ENCODE data around the gene METTL21A. TPM values are rescaled to one million over a fixed set of nuclear protein-coding genes. Genes with fewer than 3 reads are reported as not detected.

METTL21A gene
- total and polyA plus RNA-seq, 2 of the 13 experiments (the other 11 are each of a cell fraction or from before 2014, with no cell fraction given): 42.4 to 61.2 TPM

DNA sequence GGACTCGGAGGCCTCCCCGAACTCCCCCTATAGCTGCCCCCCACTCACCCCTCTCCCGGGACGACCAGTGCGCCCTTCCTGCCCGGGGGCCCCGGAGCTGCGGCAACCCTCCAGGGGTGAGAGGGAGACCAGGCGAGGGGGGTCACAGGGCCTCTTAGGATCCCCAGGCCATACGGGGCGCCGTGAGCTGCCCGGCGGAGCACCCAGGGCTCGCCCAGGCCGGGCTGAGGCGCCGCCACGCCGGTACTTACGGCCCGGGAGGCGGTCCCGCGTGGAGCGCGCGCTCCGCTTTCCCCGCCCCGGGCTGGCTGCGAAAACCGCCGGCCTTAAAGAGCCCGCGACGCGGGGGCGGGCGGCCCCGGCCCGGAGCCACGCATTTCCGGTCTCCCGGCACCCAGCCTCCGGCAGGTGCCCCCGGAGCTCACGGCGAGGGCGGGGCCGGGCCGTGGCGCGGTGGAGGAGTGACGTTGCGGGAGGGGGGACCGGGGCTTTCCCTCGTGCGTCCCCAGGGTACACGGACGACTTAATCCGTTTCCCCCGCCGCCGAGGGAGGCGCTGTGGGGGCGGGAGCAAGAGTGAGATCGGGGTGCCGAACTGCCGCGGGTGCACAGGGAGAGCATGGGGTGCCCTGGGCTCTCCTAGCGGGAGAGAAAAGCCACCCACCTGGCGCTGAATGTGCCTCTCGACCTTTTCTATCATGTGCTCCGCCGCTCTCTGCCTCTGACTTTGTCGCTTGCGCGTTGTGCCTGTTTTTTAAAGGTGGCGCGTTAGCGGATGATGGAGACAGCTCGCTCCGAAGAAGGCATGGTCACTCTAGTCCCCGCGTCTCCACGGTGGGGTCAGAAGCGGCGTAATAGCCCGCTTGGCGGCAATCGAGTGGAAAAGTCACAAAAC is at the start of gene METTL21A (continued):
- TF ChIP-seq, protein P1, sequence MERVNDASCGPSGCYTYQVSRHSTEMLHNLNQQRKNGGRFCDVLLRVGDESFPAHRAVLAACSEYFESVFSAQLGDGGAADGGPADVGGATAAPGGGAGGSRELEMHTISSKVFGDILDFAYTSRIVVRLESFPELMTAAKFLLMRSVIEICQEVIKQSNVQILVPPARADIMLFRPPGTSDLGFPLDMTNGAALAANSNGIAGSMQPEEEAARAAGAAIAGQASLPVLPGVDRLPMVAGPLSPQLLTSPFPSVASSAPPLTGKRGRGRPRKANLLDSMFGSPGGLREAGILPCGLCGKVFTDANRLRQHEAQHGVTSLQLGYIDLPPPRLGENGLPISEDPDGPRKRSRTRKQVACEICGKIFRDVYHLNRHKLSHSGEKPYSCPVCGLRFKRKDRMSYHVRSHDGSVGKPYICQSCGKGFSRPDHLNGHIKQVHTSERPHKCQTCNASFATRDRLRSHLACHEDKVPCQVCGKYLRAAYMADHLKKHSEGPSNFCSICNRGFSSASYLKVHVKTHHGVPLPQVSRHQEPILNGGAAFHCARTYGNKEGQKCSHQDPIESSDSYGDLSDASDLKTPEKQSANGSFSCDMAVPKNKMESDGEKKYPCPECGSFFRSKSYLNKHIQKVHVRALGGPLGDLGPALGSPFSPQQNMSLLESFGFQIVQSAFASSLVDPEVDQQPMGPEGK (CRISPR knock-in tag; IDR thresholded peaks at IDR 0.05): peak; percentile 99
- TF ChIP-seq ZFP62 (CRISPR knock-in tag; IDR thresholded peaks at IDR 0.05): 0 out of 2 replicates have a peak, but pooled peaks have one; percentile 19
- peak; percentile 2; the same call in 1 of the 2 replicates for TF ChIP-seq EED (CRISPR knock-in tag; IDR thresholded peaks at IDR 0.05)
- TF ChIP-seq, protein P2, sequence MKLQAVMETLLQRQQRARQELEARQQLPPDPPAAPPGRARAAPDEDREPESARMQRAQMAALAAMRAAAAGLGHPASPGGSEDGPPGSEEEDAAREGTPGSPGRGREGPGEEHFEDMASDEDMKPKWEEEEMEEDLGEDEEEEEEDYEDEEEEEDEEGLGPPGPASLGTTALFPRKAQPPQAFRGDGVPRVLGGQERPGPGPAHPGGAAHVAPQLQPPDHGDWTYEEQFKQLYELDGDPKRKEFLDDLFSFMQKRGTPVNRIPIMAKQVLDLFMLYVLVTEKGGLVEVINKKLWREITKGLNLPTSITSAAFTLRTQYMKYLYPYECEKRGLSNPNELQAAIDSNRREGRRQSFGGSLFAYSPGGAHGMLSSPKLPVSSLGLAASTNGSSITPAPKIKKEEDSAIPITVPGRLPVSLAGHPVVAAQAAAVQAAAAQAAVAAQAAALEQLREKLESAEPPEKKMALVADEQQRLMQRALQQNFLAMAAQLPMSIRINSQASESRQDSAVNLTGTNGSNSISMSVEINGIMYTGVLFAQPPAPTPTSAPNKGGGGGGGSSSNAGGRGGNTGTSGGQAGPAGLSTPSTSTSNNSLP (IDR thresholded peaks at IDR 0.05; ENCODE audit: low read depth, low read length): peak; percentile 81; the same call in 1 of the 2 replicates
- peak; percentile 87; the same call in 1 of the 2 replicates for TF ChIP-seq ZNF329 (CRISPR knock-in tag; IDR thresholded peaks at IDR 0.05; ENCODE audit: low read depth)
- 0 out of 2 replicates have a peak, but pooled peaks have one; percentile 17 for TF ChIP-seq KLF9 (CRISPR knock-in tag; IDR thresholded peaks at IDR 0.05; ENCODE audit: low read depth)
- no peak for TF ChIP-seq FOXK2 (IDR thresholded peaks at IDR 0.05)
- TF ChIP-seq ZNF496 (CRISPR knock-in tag; IDR thresholded peaks at IDR 0.05; ENCODE audit: insufficient replicate concordance): no peak
- TF ChIP-seq, protein P3, sequence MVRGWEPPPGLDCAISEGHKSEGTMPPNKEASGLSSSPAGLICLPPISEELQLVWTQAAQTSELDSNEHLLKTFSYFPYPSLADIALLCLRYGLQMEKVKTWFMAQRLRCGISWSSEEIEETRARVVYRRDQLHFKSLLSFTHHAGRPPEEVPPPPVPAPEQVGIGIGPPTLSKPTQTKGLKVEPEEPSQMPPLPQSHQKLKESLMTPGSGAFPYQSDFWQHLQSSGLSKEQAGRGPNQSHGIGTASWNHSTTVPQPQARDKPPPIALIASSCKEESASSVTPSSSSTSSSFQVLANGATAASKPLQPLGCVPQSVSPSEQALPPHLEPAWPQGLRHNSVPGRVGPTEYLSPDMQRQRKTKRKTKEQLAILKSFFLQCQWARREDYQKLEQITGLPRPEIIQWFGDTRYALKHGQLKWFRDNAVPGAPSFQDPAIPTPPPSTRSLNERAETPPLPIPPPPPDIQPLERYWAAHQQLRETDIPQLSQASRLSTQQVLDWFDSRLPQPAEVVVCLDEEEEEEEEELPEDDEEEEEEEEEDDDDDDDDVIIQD (CRISPR knock-in tag; IDR thresholded peaks at IDR 0.05; ENCODE audit: low read depth): no peak
- TF ChIP-seq ZNF225 (CRISPR knock-in tag; IDR thresholded peaks at IDR 0.05): no peak
- 0 out of 2 replicates have a peak, but pooled peaks have one; percentile 83 for TF ChIP-seq TBP (CRISPR knock-in tag; IDR thresholded peaks at IDR 0.05)
- TF ChIP-seq, protein P4, sequence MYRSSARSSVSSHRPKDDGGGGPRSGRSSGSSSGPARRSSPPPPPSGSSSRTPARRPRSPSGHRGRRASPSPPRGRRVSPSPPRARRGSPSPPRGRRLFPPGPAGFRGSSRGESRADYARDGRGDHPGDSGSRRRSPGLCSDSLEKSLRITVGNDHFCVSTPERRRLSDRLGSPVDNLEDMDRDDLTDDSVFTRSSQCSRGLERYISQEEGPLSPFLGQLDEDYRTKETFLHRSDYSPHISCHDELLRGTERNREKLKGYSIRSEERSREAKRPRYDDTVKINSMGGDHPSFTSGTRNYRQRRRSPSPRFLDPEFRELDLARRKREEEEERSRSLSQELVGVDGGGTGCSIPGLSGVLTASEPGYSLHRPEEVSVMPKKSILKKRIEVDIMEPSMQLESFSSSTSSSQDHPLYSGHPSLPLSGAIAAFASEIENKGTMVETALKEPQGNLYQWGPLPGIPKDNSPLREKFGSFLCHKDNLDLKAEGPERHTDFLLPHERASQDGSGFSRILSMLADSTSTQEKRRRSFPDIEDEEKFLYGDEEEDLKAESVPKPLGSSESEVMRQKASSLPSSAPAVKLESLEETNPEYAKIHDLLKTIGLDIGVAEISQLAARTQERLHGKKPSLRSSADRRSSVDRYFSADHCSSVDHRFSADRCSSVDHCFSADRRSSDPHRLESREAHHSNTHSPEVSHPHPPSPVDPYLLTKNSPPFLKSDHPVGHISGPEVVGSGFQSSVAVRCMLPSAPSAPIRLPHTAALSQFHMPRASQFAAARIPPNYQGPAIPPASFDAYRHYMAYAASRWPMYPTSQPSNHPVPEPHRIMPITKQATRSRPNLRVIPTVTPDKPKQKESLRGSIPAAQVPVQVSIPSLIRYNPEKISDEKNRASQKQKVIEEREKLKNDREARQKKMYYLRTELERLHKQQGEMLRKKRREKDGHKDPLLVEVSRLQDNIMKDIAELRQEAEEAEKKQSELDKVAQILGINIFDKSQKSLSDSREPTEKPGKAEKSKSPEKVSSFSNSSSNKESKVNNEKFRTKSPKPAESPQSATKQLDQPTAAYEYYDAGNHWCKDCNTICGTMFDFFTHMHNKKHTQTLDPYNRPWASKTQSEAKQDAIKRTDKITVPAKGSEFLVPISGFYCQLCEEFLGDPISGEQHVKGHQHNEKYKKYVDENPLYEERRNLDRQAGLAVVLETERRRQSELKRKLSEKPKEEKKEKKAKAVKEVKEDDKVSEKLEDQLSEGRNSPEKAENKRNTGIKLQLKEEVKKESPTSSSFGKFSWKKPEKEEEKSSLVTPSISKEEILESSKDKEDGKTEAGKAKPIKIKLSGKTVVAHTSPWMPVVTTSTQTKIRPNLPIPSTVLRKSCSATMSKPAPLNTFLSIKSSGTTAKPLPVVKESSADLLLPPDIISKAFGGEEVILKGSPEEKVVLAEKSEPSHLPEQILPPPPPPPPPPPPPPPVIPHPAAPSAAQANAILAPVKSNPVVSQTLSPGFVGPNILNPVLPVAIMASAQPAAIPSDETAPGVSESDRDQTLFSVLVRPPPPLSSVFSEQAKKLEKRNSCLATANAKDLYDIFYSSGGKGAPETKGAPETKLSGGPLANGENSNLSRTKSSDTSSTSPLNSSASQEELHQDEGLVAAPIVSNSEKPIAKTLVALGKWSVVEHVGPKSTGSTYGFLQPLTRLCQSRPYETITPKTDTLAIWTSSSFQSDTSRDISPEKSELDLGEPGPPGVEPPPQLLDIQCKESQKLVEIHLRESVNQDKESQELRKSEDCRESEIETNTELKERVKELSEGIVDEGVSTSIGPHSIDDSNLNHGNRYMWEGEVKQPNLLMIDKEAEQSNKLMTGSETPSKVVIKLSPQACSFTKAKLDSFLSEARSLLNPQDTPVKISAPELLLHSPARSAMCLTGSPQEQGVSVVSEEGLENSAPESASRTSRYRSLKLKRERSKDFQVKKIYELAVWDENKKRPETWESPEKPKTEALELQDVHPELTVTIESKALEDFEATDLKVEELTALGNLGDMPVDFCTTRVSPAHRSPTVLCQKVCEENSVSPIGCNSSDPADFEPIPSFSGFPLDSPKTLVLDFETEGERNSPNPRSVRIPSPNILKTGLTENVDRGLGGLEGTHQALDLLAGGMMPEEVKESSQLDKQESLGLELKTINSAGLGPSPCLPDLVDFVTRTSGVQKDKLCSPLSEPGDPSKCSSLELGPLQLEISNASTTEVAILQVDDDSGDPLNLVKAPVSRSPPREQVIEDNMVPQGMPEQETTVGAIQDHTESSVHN (CRISPR knock-in tag; IDR thresholded peaks at IDR 0.05): no peak; the same call in 1 of the 2 replicates
- TF ChIP-seq, protein P5, sequence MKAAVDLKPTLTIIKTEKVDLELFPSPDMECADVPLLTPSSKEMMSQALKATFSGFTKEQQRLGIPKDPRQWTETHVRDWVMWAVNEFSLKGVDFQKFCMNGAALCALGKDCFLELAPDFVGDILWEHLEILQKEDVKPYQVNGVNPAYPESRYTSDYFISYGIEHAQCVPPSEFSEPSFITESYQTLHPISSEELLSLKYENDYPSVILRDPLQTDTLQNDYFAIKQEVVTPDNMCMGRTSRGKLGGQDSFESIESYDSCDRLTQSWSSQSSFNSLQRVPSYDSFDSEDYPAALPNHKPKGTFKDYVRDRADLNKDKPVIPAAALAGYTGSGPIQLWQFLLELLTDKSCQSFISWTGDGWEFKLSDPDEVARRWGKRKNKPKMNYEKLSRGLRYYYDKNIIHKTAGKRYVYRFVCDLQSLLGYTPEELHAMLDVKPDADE (CRISPR knock-in tag; IDR thresholded peaks at IDR 0.05): no peak; the same call in none of the 2 replicates

All from HepG2 (cell line).